Stimulated activated CD8-positive, alpha-beta memory T cell treated with anti-CD3 and anti-CD28 coated beads, Interleukin-12 subunit alpha, Interleukin-12 subunit beta, amount 100 ng/mL, for 1 hour (primary cell): ENCODE measurements around the gene FHAD1.
A peak's percentile ranks its signal among the peaks of the same experiment; 100 is the strongest.
"Not testable (repeated sequence)": the region's sequence is repeated elsewhere in the genome, so short reads cannot be mapped to it uniquely, and the experiment has no call there.

Experiments
- DNase-seq: peaks from one replicate; pipeline ENCODE4 v3.0.0-alpha.2; 2020; ENCODE audit warnings: low read depth

Gene FHAD1

GRCh38 chr1:15276691-15277446 lies 29.8 kb downstream of the FHAD1 start:
- no peak for DNase-seq

- DNase-seq, result no peak
Measured at GRCh38 chr1:15277447-15277838, 30.4 kb downstream of the FHAD1 start.

- no peak for DNase-seq
Measured at GRCh38 chr1:15277933-15278332, 30.9 kb downstream of the FHAD1 start.

GRCh38 chr1:15279576-15280230 lies 32.7 kb downstream of the FHAD1 start:
- no peak for DNase-seq

- no peak for DNase-seq
Measured at GRCh38 chr1:15280416-15280815, 33.4 kb downstream of the FHAD1 start.

GRCh38 chr1:15282038-15282437 lies 35.0 kb downstream of the FHAD1 start:
- no peak for DNase-seq

- no peak for DNase-seq
Measured at GRCh38 chr1:15282810-15283474, 35.9 kb downstream of the FHAD1 start.

GRCh38 chr1:15283526-15283925 lies 36.5 kb downstream of the FHAD1 start:
- no peak for DNase-seq

- no peak for DNase-seq
Measured at GRCh38 chr1:15286452-15286851, 39.4 kb downstream of the FHAD1 start.

- no peak for DNase-seq
Measured at GRCh38 chr1:15287035-15287979, 40.3 kb downstream of the FHAD1 start.

GRCh38 chr1:15288173-15288926 lies 41.3 kb downstream of the FHAD1 start:
- no peak for DNase-seq

GRCh38 chr1:15289251-15289651 lies 42.2 kb downstream of the FHAD1 start:
- no peak for DNase-seq

GRCh38 chr1:15290382-15290781 lies 43.4 kb downstream of the FHAD1 start:
- DNase-seq, result no peak

- no peak for DNase-seq
Measured at GRCh38 chr1:15295696-15296095, 48.7 kb downstream of the FHAD1 start.

GRCh38 chr1:15296585-15297321 lies 49.7 kb downstream of the FHAD1 start:
- no peak for DNase-seq

- DNase-seq, result not testable (repeated sequence)
Measured at GRCh38 chr1:15297975-15298374, 51.0 kb downstream of the FHAD1 start.

- DNase-seq, result no peak
Measured at GRCh38 chr1:15299179-15299578, 52.2 kb downstream of the FHAD1 start.

- DNase-seq, result no peak
Measured at GRCh38 chr1:15299806-15300205, 52.8 kb downstream of the FHAD1 start.

- DNase-seq, result no peak
Measured at GRCh38 chr1:15303935-15304334, 56.9 kb downstream of the FHAD1 start.

GRCh38 chr1:15304708-15305467 lies 57.9 kb downstream of the FHAD1 start:
- peak; percentile 53 for DNase-seq
